ENCODE results near the gene FAM117A.

Gene FAM117A

GRCh38 chr17:49670641-49671040, 93.3 kb downstream of the FAM117A start:
- in situ Hi-C loops (cut with MboI; ENCODE audit: low pct_unique_long_range_greater_than_20kb, low sequenced_read_pairs, unreplicated experiment), result no loop called here
- DNase-seq (ENCODE audit: low spot score), result no peak
- TF ChIP-seq CTCF (IDR thresholded peaks at IDR 0.05; ENCODE audit: extremely low read depth, insufficient read depth, missing control alignments), result no peak

GRCh38 chr17:49670002-49670401, 93.9 kb downstream of the FAM117A start:
- in situ Hi-C loops (cut with MboI; ENCODE audit: low pct_unique_long_range_greater_than_20kb, low sequenced_read_pairs, unreplicated experiment), result no loop called here

GRCh38 chr17:49667854-49668253, 96.1 kb downstream of the FAM117A start:
- no peak for TF ChIP-seq CTCF (IDR thresholded peaks at IDR 0.05; ENCODE audit: extremely low read depth, insufficient read depth, missing control alignments)
- DNase-seq (ENCODE audit: low spot score), result no peak
- in situ Hi-C loops (cut with MboI; ENCODE audit: low pct_unique_long_range_greater_than_20kb, low sequenced_read_pairs, unreplicated experiment), result no loop called here

More at GRCh38 chr17:49670002-49670401, 93.9 kb downstream of the FAM117A start:
- no peak for DNase-seq (ENCODE audit: low spot score)
- no peak for TF ChIP-seq CTCF (IDR thresholded peaks at IDR 0.05; ENCODE audit: extremely low read depth, insufficient read depth, missing control alignments)

GRCh38 chr17:49664706-49665211, 99.2 kb downstream of the FAM117A start:
- in situ Hi-C loops (cut with MboI; ENCODE audit: low pct_unique_long_range_greater_than_20kb, low sequenced_read_pairs, unreplicated experiment), result no loop called here
- no peak for DNase-seq (ENCODE audit: low spot score)
- no peak for TF ChIP-seq CTCF (IDR thresholded peaks at IDR 0.05; ENCODE audit: extremely low read depth, insufficient read depth, missing control alignments)

All from GM13977 (cell line).